A549 (cell line): ENCODE results near the gene NR2E1. TPM values are rescaled to one million over a fixed set of nuclear protein-coding genes. Genes with fewer than 3 reads are reported as not detected.

ENCODE experiments used
- ATAC-seq, 2 experiments: fragments of 200-7000 bp in 1 of 2; fragments of >200 bp in 1 of 2; cut with Nextera tagmentation in 1 of 2; cut with Tn5 transposase in 1 of 2; 3 replicates each; pipeline versions ENCODE4 v1.8.0 to v1.9.1; 2018 to 2020; ENCODE audit warnings: mild to moderate bottlenecking in 1 of 2, moderate library complexity in 1 of 2
- CTCF ChIA-PET: fragments of 300-600 bp; sonication (Branson Sonifier 250); formaldehyde crosslinking; extraction: SDS; loops from one replicate; lab custom pipeline; 2021; ENCODE audit warnings: antibody characterized with exemption, inconsistent platforms; lab: Yijun Ruan, JAX
- POLR2A ChIA-PET: fragments of 350-600 bp; formaldehyde crosslinking; extraction: SDS; loops from one replicate; lab custom pipeline; 2021; ENCODE audit warnings: antibody characterized with exemption, inconsistent platforms; lab: Yijun Ruan, JAX
- DNase-seq, 2 experiments: peaks; one replicate each; pipeline versions ENCODE4 v3.0.0 to v3.0.0-alpha.2; 2011 to 2016; ENCODE audit warnings: low read depth in 1 of 2, low spot score in 1 of 2
- FAIRE-seq: peaks from 2 replicates; lab custom pipeline; 2011; peaks lifted over from hg19 to GRCh38; lab: Jason Lieb, UNC
- H3K27ac ChIP-seq, 2 experiments: fragments of >200 bp; sonication (Bioruptor Twin); formaldehyde crosslinking; 3 replicates each; pipeline ENCODE4 v1.5.1; 2016 to 2017
- H3K4me1 ChIP-seq: fragments of >200 bp; sonication (Bioruptor Twin); formaldehyde crosslinking; 3 replicates; pipeline ENCODE4 v1.6.1; 2016
- H3K4me2 ChIP-seq: fragments of >200 bp; sonication (Bioruptor Twin); formaldehyde crosslinking; 3 replicates; pipeline ENCODE4 v1.6.1; 2016
- H3K4me3 ChIP-seq: fragments of >200 bp; sonication (Bioruptor Twin); formaldehyde crosslinking; 3 replicates; pipeline ENCODE4 v1.5.1; 2016
- H3K9me3 ChIP-seq: fragments of >200 bp; sonication (Bioruptor Twin); formaldehyde crosslinking; 3 replicates; pipeline ENCODE4 v1.6.1; 2016
- ATOH8 ChIP-seq: fragments of 250-450 bp; sonication (Bioruptor Pico); IDR thresholded peaks from 2 replicates; pipeline ENCODE4 v1.5.0; 2020; ENCODE audit warnings: low read depth, mild to moderate bottlenecking, moderate library complexity
- CHD2 ChIP-seq: fragments of 150-350 bp; IDR thresholded peaks from 2 replicates; pipeline ENCODE4 v1.6.1; 2014; ENCODE audit warnings: low read length; ENCODE audit not compliant: partially characterized antibody
- CHD4 ChIP-seq: fragments of 200-600 bp; sonication (generic); IDR thresholded peaks from 2 replicates; pipeline ENCODE4 v1.6.1; 2016; ENCODE audit warnings: antibody characterized with exemption, mild to moderate bottlenecking, borderline replicate concordance
- ELK1 ChIP-seq: fragments of 150-350 bp; IDR thresholded peaks from 2 replicates; pipeline ENCODE4 v1.6.1; 2014; ENCODE audit warnings: low read depth, mild to moderate bottlenecking, low read length
- FOSB ChIP-seq: fragments of 250-450 bp; sonication (Bioruptor Pico); IDR thresholded peaks from 2 replicates; pipeline ENCODE4 v1.5.0; 2020; ENCODE audit warnings: mild to moderate bottlenecking, moderate library complexity
- FOSL2 ChIP-seq, 2 experiments: fragments of 450-650 bp in 1 of 2; fragments of >200 bp in 1 of 2; sonication (Bioruptor Twin) in 1 of 2; formaldehyde crosslinking; IDR thresholded peaks; 2 replicates each; pipeline versions ENCODE4 v1.5.0 to v1.6.1; 2016 to 2020; ENCODE audit warnings: mild to moderate bottlenecking in 1 of 2, moderate library complexity in 1 of 2
- GATA3 ChIP-seq: IDR thresholded peaks from 2 replicates; pipeline ENCODE4 v1.6.1; 2012; ENCODE audit warnings: borderline replicate concordance
- HDAC2 ChIP-seq: fragments of 200-600 bp; sonication (generic); IDR thresholded peaks from 2 replicates; pipeline ENCODE4 v1.6.1; 2016
- HEYL ChIP-seq: fragments of 250-450 bp; sonication (Bioruptor Pico); IDR thresholded peaks from 2 replicates; pipeline ENCODE4 v1.8.0; 2021; ENCODE audit warnings: mild to moderate bottlenecking, moderate library complexity
- HMGXB4 ChIP-seq: fragments of 250-450 bp; sonication (Bioruptor Pico); IDR thresholded peaks from 2 replicates; pipeline ENCODE4 v1.5.0; 2021; ENCODE audit warnings: mild to moderate bottlenecking, moderate library complexity, borderline replicate concordance
- HOXB13 ChIP-seq: fragments of 250-450 bp; sonication (Bioruptor Pico); IDR thresholded peaks from 2 replicates; pipeline ENCODE4 v1.5.0; 2020; ENCODE audit warnings: low read depth, mild to moderate bottlenecking, moderate library complexity
- HOXB5 ChIP-seq: fragments of 250-450 bp; sonication (Bioruptor Pico); IDR thresholded peaks from 2 replicates; pipeline ENCODE4 v1.5.0; 2020; ENCODE audit warnings: mild to moderate bottlenecking, moderate library complexity
- KDM5A ChIP-seq: fragments of 200-600 bp; sonication (generic); IDR thresholded peaks from 2 replicates; pipeline ENCODE4 v1.6.1; 2016; ENCODE audit warnings: antibody characterized with exemption, mild to moderate bottlenecking
- MAFK ChIP-seq: fragments of 450-650 bp; IDR thresholded peaks from 2 replicates; pipeline ENCODE4 v1.6.1; 2014; ENCODE audit not compliant: partially characterized antibody
- MYC ChIP-seq: IDR thresholded peaks from 2 replicates; pipeline ENCODE4 v1.6.1; 2012; ENCODE audit warnings: mild to moderate bottlenecking, inconsistent platforms, low read length, improper control_type of control experiment, borderline replicate concordance
- NR3C1 ChIP-seq: fragments of >200 bp; sonication (Bioruptor Twin); formaldehyde crosslinking; IDR thresholded peaks from 3 replicates; pipeline ENCODE4 v1.6.1; 2017
- POLR2A ChIP-seq: IDR thresholded peaks from 2 replicates; pipeline ENCODE4 v1.6.1; 2012; ENCODE audit warnings: mild to moderate bottlenecking, low read length
- RARB ChIP-seq: fragments of 250-450 bp; sonication (Bioruptor Pico); IDR thresholded peaks from 2 replicates; pipeline ENCODE4 v1.8.0; 2021; ENCODE audit warnings: mild to moderate bottlenecking, moderate library complexity
- RNF2 ChIP-seq: fragments of 200-600 bp; sonication (generic); IDR thresholded peaks from 2 replicates; pipeline ENCODE4 v1.6.1; 2016; ENCODE audit warnings: low read depth, mild to moderate bottlenecking, antibody characterized with exemption, moderate library complexity, borderline replicate concordance
- SMC3 ChIP-seq: fragments of >200 bp; sonication (Bioruptor Twin); formaldehyde crosslinking; IDR thresholded peaks from 3 replicates; pipeline ENCODE4 v1.6.1; 2018; ENCODE audit warnings: inconsistent platforms
- ZSCAN20 ChIP-seq: fragments of 250-450 bp; sonication (Bioruptor Pico); IDR thresholded peaks from 2 replicates; pipeline ENCODE4 v1.8.0; 2022; ENCODE audit warnings: mild to moderate bottlenecking, moderate library complexity
- WGBS: methylation state at CpG from one replicate; pipeline ENCODE4 v1.1.6; 2017; ENCODE audit errors: missing lambda C conversion rate; 5-methylcytosine and 5-hydroxymethylcytosine counted together
- polyA plus RNA-seq, 4 experiments: library from polyadenylated mRNA; depleted of rRNA in 3 of 4; stranded (reverse); fragments of >200 nt; fragmentation: RNase III in 1 of 4; extraction: RNeasy Plus Mini Kit Qiagen cat#74134 plus additional on column Dnase treatment in 1 of 4; gene quantifications; 2 replicates in 3 of 4; 3 replicates in 1 of 4; pipeline ENCODE4 v1.2.3, GENCODE V29; 2011 to 2017

NR2E1 gene
- polyA plus RNA-seq, 2 of the 4 experiments (the other 2 are of a cell fraction), result 0.03 TPM; not detected in 1

- ATAC-seq (no peak), DNase-seq (no peak), FAIRE-seq (no peak)
- 84% methylated on average over 9 of the region's 19 CpGs for WGBS
- ChIA-PET POLR2A (no interaction called here), CTCF (no interaction called here)
- Histone ChIP-seq H3K4me1 (peaks cover 17% of the 10 kb centered on the region), H3K9me3 (no peaks in the 10 kb centered on the region), H3K4me2 (no peak overlapping the region), H3K4me3 (no peak overlapping the region), H3K27ac (no peak overlapping the region)
- TF ChIP-seq HEYL (CRISPR knock-in tag) (no peak), CHD2 (no peak), GATA3 (no peak), RNF2 (no peak)
These were observed 33.1 kb downstream of the NR2E1 start for GRCh38 chr6:108198761-108199498.

GRCh38 chr6:108200186-108200585 lies 34.4 kb downstream of the NR2E1 start:
- H3K4me2 ChIP-seq, result peak overlapping the region; percentile 51
- H3K4me3 ChIP-seq, result no peak overlapping the region
- 93% methylated on average over 8 of the region's 8 CpGs for WGBS
- H3K27ac ChIP-seq, result peak overlapping the region in 1 of 2 experiments; percentile 22; a peak in 2 of 6 replicates
- DNase-seq (no peak), FAIRE-seq (no peak), ATAC-seq (peak in 1 of 2 experiments; percentile 14; a peak in 2 of 6 replicates)
- POLR2A ChIA-PET, result interaction anchor here (0.6 kb wide), 1 partner anchor 73 kb away, joined by 4 read pairs; no protein-coding TSS in a partner anchor
- TF ChIP-seq HMGXB4, result no peak
- no peak for TF ChIP-seq ATOH8 (CRISPR knock-in tag)
- TF ChIP-seq GATA3, result no peak
- no peak for TF ChIP-seq HOXB13 (CRISPR knock-in tag)
- TF ChIP-seq NR3C1, result no peak
- no peak for TF ChIP-seq CHD4
- no peak for TF ChIP-seq SMC3
- no peak for TF ChIP-seq ELK1
- TF ChIP-seq MYC, result no peak
- no peak for TF ChIP-seq MAFK
- no peak for TF ChIP-seq HDAC2
- TF ChIP-seq ZSCAN20 (CRISPR knock-in tag), result no peak
- no peak for TF ChIP-seq FOSB (CRISPR knock-in tag)
- no peak for TF ChIP-seq FOSL2 (IDR thresholded peaks at IDR 0.05)
- TF ChIP-seq FOSL2 (CRISPR knock-in tag; IDR thresholded peaks at IDR 0.05), result no peak
- no peak for TF ChIP-seq POLR2A
- no peak for TF ChIP-seq HOXB5 (CRISPR knock-in tag)
- TF ChIP-seq RARB (CRISPR knock-in tag), result no peak
- no peak for TF ChIP-seq KDM5A
- H3K9me3 ChIP-seq, result no peaks in the 10 kb centered on the region
- peaks cover 17% of the 10 kb centered on the region for H3K4me1 ChIP-seq
- CTCF ChIA-PET, result interaction anchor here (0.8 kb wide), 1 partner anchor 55 kb away, joined by 3 read pairs; no protein-coding TSS in a partner anchor
